Measurements from ENCODE around the gene RBM45.

The RBM45 gene

GRCh38 chr2:178112202-178113152, at the start of gene RBM45:
Gene RBM45, plus strand, starts transcription at chr2:178112437. Its CDS starts 110 bp downstream, at chr2:178112547.
- Histone ChIP-seq H3K9me3 (no peaks in the 10 kb centered on the region), H4K20me1 (no peaks in the 10 kb centered on the region), H3K27ac (peak within 1 kb of the TSS; percentile 80)

GRCh38 chr2:178066324-178066723, 45.9 kb upstream of the RBM45 start:
- no peak overlapping the region for H3K9ac ChIP-seq
- no peaks in the 10 kb centered on the region for H3K9me3 ChIP-seq
- H4K20me1 ChIP-seq: no peaks in the 10 kb centered on the region
- no peaks in the 10 kb centered on the region for H3K27me3 ChIP-seq
- H3K27ac ChIP-seq: no peak overlapping the region
- TF ChIP-seq Cebpa-rat (IDR thresholded peaks at IDR 0.05): no peak
- no peak overlapping the region for H3K4me3 ChIP-seq
- H3K4me1 ChIP-seq: peaks cover 11% of the 10 kb centered on the region
- no peaks in the 10 kb centered on the region for H3K36me3 ChIP-seq
- no peak overlapping the region for H3K4me2 ChIP-seq

More at GRCh38 chr2:178112202-178113152, at the start of gene RBM45:
- H3K4me2 ChIP-seq: peak within 1 kb of the TSS; percentile 96
- H3K36me3 ChIP-seq: peaks cover 5% of the 10 kb centered on the region; the same call in 1 of the 2 replicates
- H3K9ac ChIP-seq: peak within 1 kb of the TSS; percentile 90
- H3K27me3 ChIP-seq: no peaks in the 10 kb centered on the region
- H3K4me3 ChIP-seq: peak within 1 kb of the TSS; percentile 92
- peaks cover 13% of the 10 kb centered on the region for H3K4me1 ChIP-seq
- TF ChIP-seq Cebpa-rat (IDR thresholded peaks at IDR 0.05): peak; percentile 93

GRCh38 chr2:178066890-178067669, 45.2 kb upstream of the RBM45 start:
- Histone ChIP-seq H3K4me2 (no peak overlapping the region), H3K9ac (no peak overlapping the region), H3K27me3 (no peaks in the 10 kb centered on the region), H4K20me1 (no peaks in the 10 kb centered on the region), H3K36me3 (no peaks in the 10 kb centered on the region), H3K4me1 (peaks cover 11% of the 10 kb centered on the region), H3K27ac (no peak overlapping the region), H3K9me3 (no peaks in the 10 kb centered on the region), H3K4me3 (no peak overlapping the region)
- TF ChIP-seq Cebpa-rat (IDR thresholded peaks at IDR 0.05): no peak

GRCh38 chr2:178068823-178069454, 43.3 kb upstream of the RBM45 start:
- no peaks in the 10 kb centered on the region for H3K27me3 ChIP-seq
- no peak overlapping the region for H3K9ac ChIP-seq
- no peaks in the 10 kb centered on the region for H3K36me3 ChIP-seq
- peaks cover 11% of the 10 kb centered on the region for H3K4me1 ChIP-seq
- no peak overlapping the region for H3K4me3 ChIP-seq
- H3K4me2 ChIP-seq: no peak overlapping the region
- H3K27ac ChIP-seq: no peak overlapping the region
- no peak for TF ChIP-seq Cebpa-rat (IDR thresholded peaks at IDR 0.05)
- no peaks in the 10 kb centered on the region for H3K9me3 ChIP-seq
- H4K20me1 ChIP-seq: no peaks in the 10 kb centered on the region

- H3K4me1 ChIP-seq: peaks cover 10% of the 10 kb centered on the region
- no peaks in the 10 kb centered on the region for H3K27me3 ChIP-seq
- H4K20me1 ChIP-seq: no peaks in the 10 kb centered on the region
- H3K27ac ChIP-seq: no peak overlapping the region
- H3K36me3 ChIP-seq: no peaks in the 10 kb centered on the region
- no peak overlapping the region for H3K4me2 ChIP-seq
- H3K9ac ChIP-seq: no peak overlapping the region
- TF ChIP-seq Cebpa-rat (IDR thresholded peaks at IDR 0.05): no peak
- H3K4me3 ChIP-seq: no peak overlapping the region
- H3K9me3 ChIP-seq: no peaks in the 10 kb centered on the region
These were observed 42.7 kb upstream of the RBM45 start for GRCh38 chr2:178069551-178069950.

- H3K4me3 ChIP-seq: no peak overlapping the region
- no peaks in the 10 kb centered on the region for H3K27me3 ChIP-seq
- no peak for TF ChIP-seq Cebpa-rat (IDR thresholded peaks at IDR 0.05)
- no peaks in the 10 kb centered on the region for H3K4me1 ChIP-seq
- H3K27ac ChIP-seq: no peak overlapping the region
- H3K4me2 ChIP-seq: no peak overlapping the region
- H3K9ac ChIP-seq: no peak overlapping the region
- no peaks in the 10 kb centered on the region for H3K36me3 ChIP-seq
- no peaks in the 10 kb centered on the region for H3K9me3 ChIP-seq
- H4K20me1 ChIP-seq: no peaks in the 10 kb centered on the region
These were observed 41.4 kb upstream of the RBM45 start for GRCh38 chr2:178070824-178071223.

- no peaks in the 10 kb centered on the region for H4K20me1 ChIP-seq
- H3K4me3 ChIP-seq: no peak overlapping the region
- H3K36me3 ChIP-seq: no peaks in the 10 kb centered on the region
- no peak overlapping the region for H3K4me2 ChIP-seq
- no peaks in the 10 kb centered on the region for H3K9me3 ChIP-seq
- TF ChIP-seq Cebpa-rat (IDR thresholded peaks at IDR 0.05): no peak
- no peak overlapping the region for H3K27ac ChIP-seq
- H3K4me1 ChIP-seq: no peaks in the 10 kb centered on the region
- H3K9ac ChIP-seq: no peak overlapping the region
- H3K27me3 ChIP-seq: no peaks in the 10 kb centered on the region
These were observed 40.2 kb upstream of the RBM45 start for GRCh38 chr2:178072000-178072382.

GRCh38 chr2:178072383-178073301, 39.6 kb upstream of the RBM45 start, which contains the start of gene PDE11A:
Gene PDE11A, minus strand, starts transcription at chr2:178072777. Its CDS starts 340 bp downstream, at chr2:178072437.
- H3K27ac ChIP-seq: no peak within 1 kb of the TSS
- no peaks in the 10 kb centered on the region for H3K9me3 ChIP-seq
- no peaks in the 10 kb centered on the region for H3K27me3 ChIP-seq
- H3K4me2 ChIP-seq: no peak within 1 kb of the TSS
- H4K20me1 ChIP-seq: no peaks in the 10 kb centered on the region
- H3K36me3 ChIP-seq: no peaks in the 10 kb centered on the region
- H3K9ac ChIP-seq: no peak within 1 kb of the TSS
- H3K4me3 ChIP-seq: no peak within 1 kb of the TSS
- TF ChIP-seq Cebpa-rat (IDR thresholded peaks at IDR 0.05): no peak
- no peaks in the 10 kb centered on the region for H3K4me1 ChIP-seq
